HG02763 (cell line): ENCODE data around the gene RASSF1.
"Not testable (repeated sequence)": the region's sequence is repeated elsewhere in the genome, so short reads cannot be mapped to it uniquely, and the experiment has no call there.

Experiments
- ATAC-seq: cut with Tn5 transposase; IDR thresholded peaks from one replicate; pipeline ENCODE4 v1.9.1; 2021; ENCODE audit warnings: mild to moderate bottlenecking, moderate library complexity; ENCODE audit not compliant: unreplicated experiment

RASSF1 gene

DNA sequence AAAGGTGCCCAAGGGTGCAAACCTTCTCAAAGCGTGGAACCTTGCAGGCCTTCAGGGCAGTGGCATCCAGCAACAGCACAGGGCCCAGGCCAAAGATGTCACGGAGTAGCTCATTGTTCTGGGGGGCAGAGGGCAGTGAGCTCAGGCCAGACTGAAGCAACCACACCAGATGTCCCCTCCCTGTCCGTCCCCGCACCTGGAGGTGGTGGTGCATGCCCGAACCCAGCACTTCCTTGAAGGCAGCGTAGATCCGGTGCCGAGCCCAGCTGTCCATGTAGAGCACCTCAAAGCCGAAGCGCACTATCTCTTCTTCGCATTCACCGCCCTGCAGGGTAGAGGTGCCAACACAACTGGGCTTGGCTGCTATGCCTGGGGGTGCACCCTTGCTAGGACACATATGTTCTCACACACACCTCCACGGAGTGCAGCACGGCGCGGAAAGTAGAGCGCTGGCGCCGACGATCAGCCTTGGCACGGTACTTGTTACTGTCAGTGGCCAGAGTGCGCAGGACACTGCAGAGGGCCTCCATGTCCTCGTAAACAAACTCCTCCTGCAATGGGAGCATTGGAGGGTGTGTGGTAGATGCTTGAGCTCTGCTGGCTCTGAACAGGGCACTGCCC lies 52.1 kb downstream of the RASSF1 start:
- no peak for ATAC-seq

DNA sequence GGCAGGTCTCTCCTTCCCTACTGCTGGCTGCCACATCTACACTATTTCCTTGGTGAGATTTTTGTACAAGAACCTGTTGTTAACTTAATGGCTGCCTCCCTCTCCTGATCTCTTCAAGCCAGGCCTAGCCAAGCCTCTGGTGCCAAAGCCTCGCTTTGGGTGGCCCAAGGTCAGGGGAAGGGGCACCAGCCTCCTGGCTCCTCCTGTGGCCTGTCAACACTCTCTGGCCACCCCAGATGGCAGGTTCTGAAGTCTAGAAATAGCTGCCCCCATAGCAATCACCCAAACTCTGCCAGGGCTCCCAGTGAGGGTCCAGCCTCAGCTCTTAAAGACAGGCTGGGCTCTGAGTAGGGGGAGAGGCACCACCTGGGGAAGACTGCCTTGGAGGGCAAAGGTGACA lies 53.4 kb downstream of the RASSF1 start:
- no peak for ATAC-seq

DNA sequence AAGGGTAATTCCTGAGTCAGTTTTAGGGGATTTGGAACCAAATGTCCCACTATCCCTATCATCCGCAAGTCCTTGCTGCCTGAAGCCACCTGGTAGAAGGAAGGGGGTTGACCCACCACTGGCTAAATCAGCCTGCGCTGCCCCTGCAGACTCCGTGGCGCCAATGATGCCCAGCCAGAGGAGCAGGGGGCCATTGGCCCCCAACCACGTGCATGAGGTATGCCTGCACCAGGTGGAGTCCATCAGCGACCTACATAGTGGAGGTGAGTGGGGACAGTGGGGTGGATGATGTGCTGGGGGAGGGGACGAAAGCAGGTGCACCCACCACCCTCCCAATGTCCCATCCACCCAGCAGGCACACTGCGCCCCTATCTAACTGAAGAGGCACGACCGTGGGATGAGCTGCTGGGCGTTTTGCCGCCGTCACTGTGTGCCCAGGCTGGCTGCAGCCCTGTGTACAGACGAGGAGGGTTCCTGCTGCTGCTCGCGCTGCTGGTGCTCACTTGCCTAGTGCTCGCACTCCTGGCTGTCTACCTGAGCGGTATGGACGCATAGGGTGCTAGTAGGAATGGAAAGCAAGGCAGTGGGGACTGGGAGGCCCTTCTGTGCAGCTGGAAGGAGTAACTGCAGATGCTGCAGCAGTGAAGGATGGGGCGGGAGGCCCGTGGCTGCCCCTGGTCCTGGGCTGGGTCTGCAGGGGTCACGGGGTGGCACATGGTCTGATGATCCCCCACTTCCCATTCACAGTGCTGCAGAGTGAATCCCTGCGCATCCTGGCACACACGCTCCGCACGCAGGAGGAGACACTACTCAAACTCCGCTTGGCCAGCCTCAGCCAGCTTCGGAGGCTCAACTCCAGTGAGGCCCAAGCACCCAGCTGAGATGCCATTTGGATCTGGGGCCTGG lies 54.1 kb downstream of the RASSF1 start:
- ATAC-seq, result no peak

DNA sequence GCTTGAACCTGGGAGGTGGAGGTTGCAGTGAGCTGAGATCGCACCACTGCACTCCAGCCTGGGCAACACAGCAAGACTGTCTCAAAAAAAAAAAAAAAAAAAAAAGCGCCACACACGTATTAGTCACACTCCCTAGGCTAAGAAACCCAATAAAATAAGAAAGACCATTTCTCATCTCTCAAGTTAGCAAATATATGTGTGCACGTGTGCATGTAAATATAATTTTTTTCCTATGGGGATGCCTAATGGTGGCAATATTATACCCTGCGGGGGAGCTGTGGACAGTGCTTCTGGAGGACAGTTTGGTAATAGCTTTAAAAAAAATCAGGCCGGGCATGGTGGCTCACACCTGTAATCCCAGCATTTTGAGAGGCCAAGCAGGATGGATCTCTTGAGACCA lies 56.5 kb downstream of the RASSF1 start:
- ATAC-seq, result not testable (repeated sequence)
